ENCODE measurements around the gene PTPRH.
A peak's percentile ranks its signal among the peaks of the same experiment; 100 is the strongest.

Gene PTPRH

DNA sequence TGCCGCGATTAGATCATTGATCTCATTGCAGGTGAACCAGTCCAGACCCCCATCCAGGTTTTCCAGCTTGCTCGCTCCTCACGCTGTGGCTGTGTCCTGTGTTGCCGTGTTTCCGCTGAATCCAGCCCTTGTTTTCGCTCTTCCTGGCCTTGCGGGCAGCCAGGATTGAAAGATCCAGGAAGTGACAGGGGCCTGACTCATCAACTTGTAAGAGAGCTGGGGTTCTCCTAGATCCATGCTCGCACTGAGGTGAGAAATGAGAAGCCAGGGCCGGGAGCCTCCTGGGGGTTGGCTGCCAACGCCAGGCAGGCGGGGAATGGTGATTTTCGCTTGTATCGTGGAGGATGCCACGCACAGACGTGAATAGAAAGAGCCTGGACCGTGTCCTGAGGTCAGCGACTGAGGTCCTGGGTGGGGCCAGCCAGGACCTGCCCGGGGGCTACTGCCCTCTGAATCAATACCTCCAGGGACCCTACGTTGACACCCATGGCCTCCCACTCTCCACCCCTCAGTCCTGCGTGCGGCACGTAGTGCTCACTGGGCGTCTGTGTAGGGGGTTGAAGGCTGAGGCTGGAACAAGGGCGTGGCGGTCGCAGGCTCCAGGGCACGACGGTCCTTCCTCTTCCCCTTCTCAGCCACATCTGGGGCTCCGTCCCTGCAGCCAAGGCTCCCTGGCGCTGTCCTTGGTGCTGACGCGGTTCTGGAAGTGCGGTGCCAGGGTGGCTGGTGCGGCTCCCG, 7.3 kb upstream of the PTPRH start:
- peak; percentile 51 for TF ChIP-seq NFIC (IDR thresholded peaks at IDR 0.05)
- TF ChIP-seq, protein P1, sequence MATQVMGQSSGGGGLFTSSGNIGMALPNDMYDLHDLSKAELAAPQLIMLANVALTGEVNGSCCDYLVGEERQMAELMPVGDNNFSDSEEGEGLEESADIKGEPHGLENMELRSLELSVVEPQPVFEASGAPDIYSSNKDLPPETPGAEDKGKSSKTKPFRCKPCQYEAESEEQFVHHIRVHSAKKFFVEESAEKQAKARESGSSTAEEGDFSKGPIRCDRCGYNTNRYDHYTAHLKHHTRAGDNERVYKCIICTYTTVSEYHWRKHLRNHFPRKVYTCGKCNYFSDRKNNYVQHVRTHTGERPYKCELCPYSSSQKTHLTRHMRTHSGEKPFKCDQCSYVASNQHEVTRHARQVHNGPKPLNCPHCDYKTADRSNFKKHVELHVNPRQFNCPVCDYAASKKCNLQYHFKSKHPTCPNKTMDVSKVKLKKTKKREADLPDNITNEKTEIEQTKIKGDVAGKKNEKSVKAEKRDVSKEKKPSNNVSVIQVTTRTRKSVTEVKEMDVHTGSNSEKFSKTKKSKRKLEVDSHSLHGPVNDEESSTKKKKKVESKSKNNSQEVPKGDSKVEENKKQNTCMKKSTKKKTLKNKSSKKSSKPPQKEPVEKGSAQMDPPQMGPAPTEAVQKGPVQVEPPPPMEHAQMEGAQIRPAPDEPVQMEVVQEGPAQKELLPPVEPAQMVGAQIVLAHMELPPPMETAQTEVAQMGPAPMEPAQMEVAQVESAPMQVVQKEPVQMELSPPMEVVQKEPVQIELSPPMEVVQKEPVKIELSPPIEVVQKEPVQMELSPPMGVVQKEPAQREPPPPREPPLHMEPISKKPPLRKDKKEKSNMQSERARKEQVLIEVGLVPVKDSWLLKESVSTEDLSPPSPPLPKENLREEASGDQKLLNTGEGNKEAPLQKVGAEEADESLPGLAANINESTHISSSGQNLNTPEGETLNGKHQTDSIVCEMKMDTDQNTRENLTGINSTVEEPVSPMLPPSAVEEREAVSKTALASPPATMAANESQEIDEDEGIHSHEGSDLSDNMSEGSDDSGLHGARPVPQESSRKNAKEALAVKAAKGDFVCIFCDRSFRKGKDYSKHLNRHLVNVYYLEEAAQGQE (IDR thresholded peaks at IDR 0.05; ENCODE audit: low read depth), result peak; percentile 99
- TF ChIP-seq, protein P2, sequence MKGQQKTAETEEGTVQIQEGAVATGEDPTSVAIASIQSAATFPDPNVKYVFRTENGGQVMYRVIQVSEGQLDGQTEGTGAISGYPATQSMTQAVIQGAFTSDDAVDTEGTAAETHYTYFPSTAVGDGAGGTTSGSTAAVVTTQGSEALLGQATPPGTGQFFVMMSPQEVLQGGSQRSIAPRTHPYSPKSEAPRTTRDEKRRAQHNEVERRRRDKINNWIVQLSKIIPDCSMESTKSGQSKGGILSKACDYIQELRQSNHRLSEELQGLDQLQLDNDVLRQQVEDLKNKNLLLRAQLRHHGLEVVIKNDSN (IDR thresholded peaks at IDR 0.05), result 0 out of 2 replicates have a peak, but pooled peaks have one; percentile 12
- peak; percentile 79 for TF ChIP-seq TCF12 (IDR thresholded peaks at IDR 0.05; ENCODE audit: low read depth)
- TF ChIP-seq EGR1 (IDR thresholded peaks at IDR 0.05), result no peak
- 0 out of 2 replicates have a peak, but pooled peaks have one; percentile 46 for TF ChIP-seq CREB1 (IDR thresholded peaks at IDR 0.05; ENCODE audit: low read depth)
- peak; percentile 59; the same call in 1 of the 2 replicates for TF ChIP-seq EP300 (IDR thresholded peaks at IDR 0.05; ENCODE audit: borderline replicate concordance)
- no peak for TF ChIP-seq CEBPB (IDR thresholded peaks at IDR 0.05)
- peak; percentile 52; the same call in 1 of the 2 replicates for TF ChIP-seq FOXM1 (IDR thresholded peaks at IDR 0.05; ENCODE audit: borderline replicate concordance, low read depth)
- peak; percentile 16; the same call in 1 of the 2 replicates for TF ChIP-seq ZBTB7A (IDR thresholded peaks at IDR 0.05; ENCODE audit: low read depth)
- TF ChIP-seq, protein P3, sequence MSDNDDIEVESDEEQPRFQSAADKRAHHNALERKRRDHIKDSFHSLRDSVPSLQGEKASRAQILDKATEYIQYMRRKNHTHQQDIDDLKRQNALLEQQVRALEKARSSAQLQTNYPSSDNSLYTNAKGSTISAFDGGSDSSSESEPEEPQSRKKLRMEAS (IDR thresholded peaks at IDR 0.05), result peak; percentile 76
- peak; percentile 80 for TF ChIP-seq YY1 (IDR thresholded peaks at IDR 0.05; ENCODE audit: low read depth)
- TF ChIP-seq RAD21 (IDR thresholded peaks at IDR 0.05; ENCODE audit: low read depth), result no peak

DNA sequence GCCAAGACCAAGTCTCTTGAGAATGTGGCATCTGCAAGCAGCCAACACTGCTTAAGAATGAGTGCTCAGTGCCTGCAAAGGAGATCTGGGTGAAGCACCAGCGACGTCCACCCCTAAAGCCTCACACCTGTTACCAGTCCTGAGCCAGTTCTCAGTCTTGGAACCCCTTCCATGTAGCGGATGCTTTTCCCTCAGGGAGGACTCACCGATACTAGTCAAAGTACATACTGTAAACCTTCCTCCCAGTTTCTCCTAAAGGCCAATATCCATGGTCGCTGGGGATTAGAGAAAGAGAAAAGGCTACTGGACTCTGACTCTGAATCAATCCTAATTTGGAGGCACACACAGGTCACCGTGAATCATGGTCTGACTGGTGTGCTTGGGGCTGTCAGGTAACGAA, 4.2 kb upstream of the PTPRH start:
- TF ChIP-seq TCF12 (IDR thresholded peaks at IDR 0.05; ENCODE audit: low read depth) (no peak), TEAD4 (IDR thresholded peaks at IDR 0.05) (no peak), NFIC (IDR thresholded peaks at IDR 0.05) (no peak), EGR1 (IDR thresholded peaks at IDR 0.05) (no peak), RAD21 (IDR thresholded peaks at IDR 0.05; ENCODE audit: low read depth) (no peak), CREB1 (IDR thresholded peaks at IDR 0.05; ENCODE audit: low read depth) (no peak), CEBPB (IDR thresholded peaks at IDR 0.05) (no peak), EP300 (IDR thresholded peaks at IDR 0.05; ENCODE audit: borderline replicate concordance) (no peak), FOXM1 (IDR thresholded peaks at IDR 0.05; ENCODE audit: borderline replicate concordance, low read depth) (no peak), TAF1 (IDR thresholded peaks at IDR 0.05; ENCODE audit: low read depth) (no peak), ZBTB7A (IDR thresholded peaks at IDR 0.05; ENCODE audit: low read depth) (no peak), YY1 (IDR thresholded peaks at IDR 0.05; ENCODE audit: low read depth) (no peak)
- TF ChIP-seq, protein P2 (IDR thresholded peaks at IDR 0.05), result no peak
- TF ChIP-seq, protein P3 (IDR thresholded peaks at IDR 0.05), result no peak
- TF ChIP-seq, protein P1 (IDR thresholded peaks at IDR 0.05; ENCODE audit: low read depth), result no peak

DNA sequence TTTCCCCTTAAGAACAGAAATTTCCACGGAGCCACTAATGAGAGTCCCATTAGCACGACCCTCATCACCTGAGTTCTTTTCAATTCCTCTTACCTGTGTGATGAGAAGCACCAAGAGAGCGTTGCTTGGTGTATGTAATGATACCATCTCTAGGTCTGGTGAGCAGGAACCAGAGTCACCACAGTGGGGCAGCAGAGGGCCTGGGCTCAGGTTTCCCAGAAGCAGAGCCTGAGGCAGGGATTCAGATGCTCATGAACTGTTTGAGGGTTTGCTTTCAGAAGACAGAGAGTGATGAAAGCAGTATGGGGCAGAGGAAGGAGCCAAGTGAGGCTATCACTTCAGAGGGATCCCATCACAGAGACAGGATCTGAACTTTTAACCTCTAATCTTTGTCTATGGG, 3.1 kb upstream of the PTPRH start:
- TF ChIP-seq RAD21 (IDR thresholded peaks at IDR 0.05; ENCODE audit: low read depth) (peak; percentile 85), EP300 (IDR thresholded peaks at IDR 0.05; ENCODE audit: borderline replicate concordance) (no peak), CREB1 (IDR thresholded peaks at IDR 0.05; ENCODE audit: low read depth) (no peak)
- TF ChIP-seq, protein P1 (IDR thresholded peaks at IDR 0.05; ENCODE audit: low read depth), result no peak
